Cardiac fibroblast (primary cell): ENCODE measurements around the gene PPP2CA.
A peak's percentile ranks its signal among the peaks of the same experiment; 100 is the strongest.

Source experiments
- DNase-seq, 2 donors: peaks; one replicate each; pipeline versions ENCODE4 v3.0.0 to v3.0.0-alpha.2; 2010; ENCODE audit warnings: low read depth in 2 of 2
- H3K4me3 ChIP-seq, 2 donors: replicated peaks in 1 of 2; 1 replicate in 1 of 2; 2 replicates in 1 of 2; pipeline ENCODE4 v1.5.1; 2011; ENCODE audit warnings: low read depth in 2 of 2, low read length in 2 of 2, mild to moderate bottlenecking in 2 of 2, moderate library complexity in 1 of 2
- CTCF ChIP-seq: IDR thresholded peaks from one replicate; pipeline ENCODE4 v1.5.1; 2011; ENCODE audit warnings: low read depth, mild to moderate bottlenecking, low read length, inconsistent platforms

PPP2CA gene

GRCh38 chr5:134245101-134245604 is 19.3 kb upstream of the PPP2CA start:
- DNase-seq: peak; percentile 76 to 81
- no peak overlapping the region for H3K4me3 ChIP-seq
- no peak for TF ChIP-seq CTCF

GRCh38 chr5:134242146-134242545 is 16.3 kb upstream of the PPP2CA start:
- no peak overlapping the region for H3K4me3 ChIP-seq
- no peak for TF ChIP-seq CTCF
- peak; percentile 68 to 94 for DNase-seq

- peak; percentile 64 to 71 for DNase-seq
- no peak overlapping the region for H3K4me3 ChIP-seq
- no peak for TF ChIP-seq CTCF
These were observed 14.6 kb upstream of the PPP2CA start for GRCh38 chr5:134240421-134240962.

GRCh38 chr5:134236820-134237219 is 10.9 kb upstream of the PPP2CA start:
- H3K4me3 ChIP-seq: no peak overlapping the region
- TF ChIP-seq CTCF: no peak
- no peak for DNase-seq

GRCh38 chr5:134236318-134236717 is 10.4 kb upstream of the PPP2CA start:
- peak in 1 of 2 donors; percentile 33 for DNase-seq
- H3K4me3 ChIP-seq: no peak overlapping the region
- no peak for TF ChIP-seq CTCF

- no peak for DNase-seq
- H3K4me3 ChIP-seq: no peak overlapping the region
- no peak for TF ChIP-seq CTCF
These were observed 2.8 kb upstream of the PPP2CA start for GRCh38 chr5:134228624-134229023.

- no peak for DNase-seq
- H3K4me3 ChIP-seq: no peak overlapping the region
- TF ChIP-seq CTCF: no peak
These were observed 1.9 kb upstream of the PPP2CA start for GRCh38 chr5:134227776-134228175.
